HUDEP-2 (cell line): ENCODE data around the gene ECI1.
"Not testable (repeated sequence)": the region's sequence is repeated elsewhere in the genome, so short reads cannot be mapped to it uniquely, and the experiment has no call there.

Source experiments
- DNase-seq, 76 experiments: peaks; one replicate each; lab custom pipeline; 2025; ENCODE audit not compliant: unreplicated experiment in 76 of 76; lab: John Stamatoyannopoulos, UW

The ECI1 gene

GRCh38 chr16:2212362-2213324, 38.7 kb downstream of the ECI1 start:
- peak in 5 of 76 experiments; percentile 11 to 49 (median 31) for DNase-seq

GRCh38 chr16:2211923-2212347, 39.5 kb downstream of the ECI1 start:
- DNase-seq, result peak in 30 of 76 experiments; percentile 7 to 51 (median 30)

DNA sequence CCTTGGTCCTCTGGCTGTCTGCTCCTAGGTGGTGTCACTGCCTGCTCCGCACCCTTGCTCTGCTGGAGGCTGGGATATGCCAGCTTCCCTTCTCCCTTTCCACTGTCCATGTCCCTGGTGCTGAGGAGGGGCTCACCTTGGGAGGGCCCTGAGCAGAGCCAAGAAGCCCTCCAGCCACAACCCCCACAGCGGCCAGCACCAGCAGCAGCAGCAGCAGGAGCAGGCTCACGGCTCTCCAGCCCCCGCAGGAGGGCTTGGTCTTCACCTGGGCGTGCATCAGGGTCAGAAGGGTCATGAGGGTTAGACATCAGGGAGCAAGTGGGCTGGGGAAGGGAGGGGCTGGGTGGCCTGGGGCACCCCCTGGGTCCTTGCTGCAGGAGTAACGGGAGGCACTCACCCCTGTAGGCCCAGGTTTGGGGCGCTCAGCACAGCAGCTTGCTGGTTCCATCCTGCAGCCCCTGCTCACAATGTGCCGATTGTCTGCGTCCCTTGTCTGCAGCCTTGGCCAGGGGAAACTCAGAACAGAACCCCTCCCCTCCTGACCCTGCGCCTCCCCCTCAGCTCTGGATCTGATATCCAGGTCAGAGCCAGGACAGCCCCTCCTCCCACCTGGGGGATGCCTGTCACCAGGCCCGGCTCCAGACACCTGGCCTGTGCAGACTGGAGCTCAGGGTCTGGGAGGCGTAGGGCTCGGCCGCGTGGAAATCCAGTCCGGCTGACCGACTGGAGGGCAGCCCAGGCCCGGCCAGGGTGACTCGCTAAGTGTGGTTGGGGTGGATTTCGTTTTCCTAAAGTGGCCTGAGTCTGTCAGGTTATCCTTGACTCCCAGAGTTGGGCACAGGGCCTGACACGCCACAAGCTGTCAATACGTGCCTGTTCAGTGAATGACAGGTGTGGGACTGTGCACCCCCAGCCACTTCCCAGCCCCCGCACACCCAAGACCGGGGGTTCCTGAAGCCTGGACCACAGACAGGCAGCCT, 40.7 kb downstream of the ECI1 start, which contains the start of gene BRICD5:
TSS of gene BRICD5 (minus strand) at position 478 of the 980 bp plus-strand sequence. CDS start at position 448, 30 bp downstream.
- no peak for DNase-seq

DNA sequence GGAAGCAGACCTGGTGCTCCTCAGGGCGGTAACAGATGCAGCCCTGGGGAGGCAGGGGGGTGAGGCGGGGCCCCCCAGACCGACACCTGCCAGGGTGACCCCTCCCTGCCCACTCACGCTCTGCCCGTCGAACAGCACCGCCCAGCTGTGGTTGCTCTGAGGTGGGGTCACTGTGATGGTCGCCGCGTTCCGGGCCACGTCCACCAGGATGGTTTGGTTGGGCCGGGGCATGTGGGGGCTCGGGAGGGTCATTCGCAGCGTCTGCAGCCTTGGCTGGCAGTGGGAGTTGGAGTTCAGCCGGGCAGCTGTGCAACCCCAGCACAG, 41.4 kb downstream of the ECI1 start:
- no peak for DNase-seq

GRCh38 chr16:2209258-2210008, 42.0 kb downstream of the ECI1 start:
- DNase-seq, result no peak

DNA sequence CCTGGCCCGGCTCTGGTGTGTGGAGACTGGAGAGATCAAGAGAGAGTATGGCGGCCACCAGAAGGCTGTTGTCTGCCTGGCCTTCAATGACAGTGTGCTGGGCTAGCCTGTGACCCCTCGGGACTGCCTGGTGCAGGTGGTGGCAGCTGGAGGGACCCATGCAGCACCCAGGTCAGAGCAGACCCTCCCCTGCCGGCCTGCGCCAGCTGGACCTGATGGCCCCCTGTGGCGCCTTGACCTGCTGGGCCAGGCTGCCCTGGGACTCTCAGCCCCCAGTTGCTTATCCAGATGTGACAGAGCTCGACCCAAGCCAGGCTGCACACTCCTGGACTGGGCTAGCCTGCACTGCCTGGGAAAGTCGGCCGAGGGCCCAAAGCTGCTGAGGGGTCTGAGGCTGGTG, 42.6 kb downstream of the ECI1 start:
- no peak for DNase-seq

GRCh38 chr16:2208308-2208707, 43.1 kb downstream of the ECI1 start:
- DNase-seq, result no peak

DNA sequence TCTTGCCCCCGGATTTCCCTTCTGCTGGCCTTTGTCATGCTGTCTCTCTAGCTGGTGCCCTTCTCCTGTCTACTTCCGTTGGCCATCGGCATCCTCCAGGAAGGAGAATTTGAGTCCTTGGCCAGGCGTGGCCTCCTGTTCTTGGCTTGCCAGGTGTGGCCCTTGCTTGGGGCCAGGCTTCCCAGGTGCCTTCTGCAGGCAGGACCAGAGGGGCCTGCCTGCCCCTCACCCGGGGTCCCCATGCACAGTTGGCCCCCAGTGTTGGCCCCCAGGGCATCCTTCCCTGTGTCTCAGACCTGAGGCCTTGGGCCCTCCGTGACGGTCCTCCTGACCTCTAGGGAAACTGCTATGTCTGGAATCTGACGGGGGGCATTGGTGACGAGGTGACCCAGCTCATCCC, 43.5 kb downstream of the ECI1 start:
- no peak for DNase-seq

- DNase-seq, result no peak
Observed at GRCh38 chr16:2206780-2207433, 44.5 kb downstream of the ECI1 start.

GRCh38 chr16:2206420-2206779, 45.0 kb downstream of the ECI1 start:
- DNase-seq, result no peak

- DNase-seq, result peak in 2 of 76 experiments; percentile 49 to 61
Observed at GRCh38 chr16:2205967-2206313, 45.4 kb downstream of the ECI1 start.

- peak in 70 of 76 experiments; percentile 18 to 95 (median 76) for DNase-seq
Observed at GRCh38 chr16:2205104-2205966, 46.1 kb downstream of the ECI1 start, which contains the start of gene MLST8. MLST8 (plus strand) TSS chr16:2205454; CDS start chr16:2206086, 632 bp downstream.

- DNase-seq, result no peak
Observed at GRCh38 chr16:2204416-2205103, 46.8 kb downstream of the ECI1 start.

- DNase-seq, result not testable (repeated sequence)
Observed at GRCh38 chr16:2203119-2203688, 48.2 kb downstream of the ECI1 start.

GRCh38 chr16:2200313-2200712, 51.1 kb downstream of the ECI1 start:
- no peak for DNase-seq

DNA sequence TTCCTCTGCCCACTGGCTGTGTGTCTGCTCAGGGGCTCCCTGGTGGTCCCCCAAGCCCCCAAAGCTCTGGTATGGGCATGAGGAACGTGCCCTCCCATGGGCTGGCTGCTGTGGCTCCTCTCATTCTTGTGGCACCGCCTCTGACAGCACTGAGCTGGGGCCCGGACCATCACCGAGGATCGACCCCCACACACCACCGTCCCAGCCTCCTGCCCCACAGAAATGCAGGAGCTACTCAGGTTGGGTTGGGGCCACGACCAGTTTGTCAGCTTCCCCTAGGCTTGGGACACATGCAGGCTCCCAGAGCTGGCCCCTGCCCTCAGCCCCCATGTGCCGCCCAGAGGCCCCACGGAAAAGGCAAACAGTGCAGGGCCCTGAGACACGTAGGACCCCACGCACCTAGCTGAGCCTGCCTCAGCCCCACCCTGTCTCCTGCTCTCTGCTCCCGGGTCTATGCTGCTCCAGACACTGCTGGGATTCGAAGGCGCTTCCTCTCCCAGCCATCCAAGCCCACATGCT, 51.7 kb downstream of the ECI1 start:
- DNase-seq, result no peak

GRCh38 chr16:2199095-2199494, 52.3 kb downstream of the ECI1 start:
- no peak for DNase-seq

- DNase-seq, result no peak
Observed at GRCh38 chr16:2198283-2198682, 53.1 kb downstream of the ECI1 start.
